Muscle layer of colon (tissue), 2 donors: ENCODE measurements around the gene HPCA.

Experiments
- H3K27ac ChIP-seq: one replicate; pipeline ENCODE4 v1.7.0; 2013; ENCODE audit warnings: low read depth, mild to moderate bottlenecking, low read length, moderate library complexity
- H3K27me3 ChIP-seq, 2 donors: one replicate each; pipeline ENCODE4 v1.7.0; 2013; ENCODE audit warnings: low read length in 2 of 2, mild to moderate bottlenecking in 2 of 2; ENCODE audit not compliant: insufficient read depth in 2 of 2, control insufficient read depth in 1 of 2
- H3K36me3 ChIP-seq: one replicate; pipeline ENCODE4 v1.7.0; 2013; ENCODE audit warnings: mild to moderate bottlenecking, low read length; ENCODE audit not compliant: insufficient read depth
- H3K4me1 ChIP-seq: one replicate; pipeline ENCODE4 v1.7.0; 2013; ENCODE audit warnings: mild to moderate bottlenecking, low read length; ENCODE audit not compliant: insufficient read depth
- H3K4me3 ChIP-seq, 2 donors: one replicate each; pipeline ENCODE4 v1.7.0; 2013; ENCODE audit warnings: low read length in 2 of 2, low read depth in 1 of 2, mild to moderate bottlenecking in 1 of 2, moderate library complexity in 1 of 2
- H3K9ac ChIP-seq: one replicate; pipeline ENCODE4 v1.7.0; 2013; ENCODE audit warnings: low read length
- H3K9me3 ChIP-seq: one replicate; pipeline ENCODE4 v1.7.0; 2013; ENCODE audit warnings: mild to moderate bottlenecking, low read length
- donor health status: abdominal sarcoma.
- donor health status: Adenocarcinoma of cecum.

HPCA gene

GRCh38 chr1:32931760-32932159 is 45.5 kb downstream of the HPCA start:
- H3K36me3 ChIP-seq: peaks cover 11% of the 10 kb centered on the region
- no peak overlapping the region for H3K9ac ChIP-seq
- no peaks in the 10 kb centered on the region for H3K27me3 ChIP-seq
- no peak overlapping the region for H3K4me3 ChIP-seq
- H3K9me3 ChIP-seq: no peaks in the 10 kb centered on the region
- no peak overlapping the region for H3K27ac ChIP-seq
- peaks cover 5% of the 10 kb centered on the region for H3K4me1 ChIP-seq

DNA sequence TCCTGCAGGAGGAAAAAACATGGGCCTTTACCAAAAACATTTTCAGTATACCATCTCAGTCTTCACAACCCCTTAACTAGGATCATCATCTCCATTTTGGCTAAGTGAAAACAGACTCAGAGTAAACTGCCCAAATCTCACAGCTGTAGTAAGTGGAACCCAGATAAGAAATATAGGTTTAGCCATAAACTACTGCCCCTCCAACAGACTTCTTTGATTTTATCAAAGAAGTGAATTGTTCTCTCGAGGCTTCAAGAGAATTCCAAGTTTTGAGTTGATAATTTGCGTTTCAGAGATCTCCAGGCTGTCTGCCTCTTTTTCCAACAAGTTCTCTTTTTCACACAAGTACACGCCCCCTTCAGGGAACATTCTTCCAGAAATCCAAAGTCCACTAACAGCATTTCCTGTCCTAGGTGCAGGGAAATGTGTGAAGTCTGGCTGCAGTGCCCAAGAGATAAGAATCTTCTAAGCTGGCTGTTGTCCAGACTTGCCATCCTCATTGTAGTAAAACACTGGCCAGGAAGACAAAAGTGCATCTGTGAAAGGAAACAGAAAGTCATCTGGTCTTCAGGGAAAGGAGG is 47.5 kb downstream of the HPCA start:
- Histone ChIP-seq H3K27me3 (no peaks in the 10 kb centered on the region), H3K9ac (no peak overlapping the region), H3K27ac (no peak overlapping the region)

GRCh38 chr1:32934535-32934934 is 48.2 kb downstream of the HPCA start:
- H3K27me3 ChIP-seq: no peaks in the 10 kb centered on the region
- no peak overlapping the region for H3K27ac ChIP-seq
- no peak overlapping the region for H3K9ac ChIP-seq
- peaks cover 5% of the 10 kb centered on the region for H3K4me1 ChIP-seq
- peaks cover 30% of the 10 kb centered on the region for H3K36me3 ChIP-seq
- H3K9me3 ChIP-seq: no peaks in the 10 kb centered on the region
- H3K4me3 ChIP-seq: no peak overlapping the region

More for the DNA sequence above, 47.5 kb downstream of the HPCA start:
- Histone ChIP-seq H3K4me3 (no peak overlapping the region), H3K4me1 (peaks cover 5% of the 10 kb centered on the region), H3K36me3 (peaks cover 30% of the 10 kb centered on the region), H3K9me3 (no peaks in the 10 kb centered on the region)

DNA sequence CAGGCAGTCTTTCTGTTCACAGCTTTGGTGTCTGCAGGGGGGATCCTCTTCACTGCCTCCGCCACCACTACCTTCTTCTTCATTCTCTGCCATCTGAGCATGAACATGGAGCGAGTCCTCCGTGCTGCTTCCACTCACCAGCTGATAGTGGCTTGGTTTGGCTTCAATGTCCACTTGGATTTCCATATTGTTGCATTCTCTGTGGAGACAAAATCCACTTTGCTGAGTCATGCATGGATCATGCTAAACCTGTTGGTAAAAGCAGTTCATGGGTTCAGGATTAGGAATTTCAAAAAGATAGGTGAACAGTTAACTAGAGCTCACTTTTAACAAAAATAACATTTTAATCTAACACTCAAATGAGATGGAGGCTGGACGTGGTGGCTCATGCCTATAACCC is 50.8 kb downstream of the HPCA start:
- Histone ChIP-seq H3K27me3 (no peaks in the 10 kb centered on the region), H3K9ac (no peak overlapping the region), H3K27ac (no peak overlapping the region), H3K4me1 (peaks cover 12% of the 10 kb centered on the region), H3K4me3 (no peak overlapping the region), H3K9me3 (no peaks in the 10 kb centered on the region), H3K36me3 (peaks cover 42% of the 10 kb centered on the region)

DNA sequence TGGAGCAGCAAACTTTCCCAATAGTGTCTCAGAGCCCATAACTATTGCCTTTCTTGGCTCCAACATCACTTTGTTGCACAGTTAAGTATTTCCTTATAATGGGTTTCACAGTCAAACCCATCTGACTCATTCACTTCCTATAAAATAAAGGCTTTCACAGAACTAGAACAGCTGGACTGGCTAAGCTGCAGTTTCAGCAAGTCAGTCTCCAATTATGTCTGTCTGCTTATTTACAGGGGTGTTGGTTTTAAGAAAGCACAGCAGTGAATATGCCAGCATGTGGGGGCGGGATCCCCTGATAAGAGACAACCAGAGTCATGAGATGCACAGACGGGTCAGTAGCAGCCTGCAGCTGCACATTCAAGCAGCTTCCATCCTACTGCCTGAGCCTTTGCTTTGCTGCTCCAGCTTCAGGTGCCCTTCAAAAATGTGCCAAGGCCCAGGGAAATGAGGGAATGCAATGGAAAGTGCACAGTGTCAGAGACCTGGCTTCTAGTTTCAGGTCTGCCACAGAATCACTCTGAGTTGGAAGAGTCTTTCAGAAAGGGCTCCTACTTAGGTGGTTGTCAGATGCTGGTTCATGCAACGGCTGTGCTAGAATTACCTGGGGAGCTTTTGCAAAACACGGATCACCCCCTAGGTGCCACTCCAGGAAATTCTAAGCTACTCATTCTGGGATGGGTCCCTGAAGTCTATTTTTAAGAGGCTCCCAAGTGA is 53.5 kb downstream of the HPCA start:
- Histone ChIP-seq H3K4me1 (peaks cover 7% of the 10 kb centered on the region), H3K27me3 (no peaks in the 10 kb centered on the region), H3K36me3 (peaks cover 59% of the 10 kb centered on the region), H3K9ac (no peak overlapping the region), H3K4me3 (no peak overlapping the region), H3K9me3 (no peaks in the 10 kb centered on the region), H3K27ac (no peak overlapping the region)

DNA sequence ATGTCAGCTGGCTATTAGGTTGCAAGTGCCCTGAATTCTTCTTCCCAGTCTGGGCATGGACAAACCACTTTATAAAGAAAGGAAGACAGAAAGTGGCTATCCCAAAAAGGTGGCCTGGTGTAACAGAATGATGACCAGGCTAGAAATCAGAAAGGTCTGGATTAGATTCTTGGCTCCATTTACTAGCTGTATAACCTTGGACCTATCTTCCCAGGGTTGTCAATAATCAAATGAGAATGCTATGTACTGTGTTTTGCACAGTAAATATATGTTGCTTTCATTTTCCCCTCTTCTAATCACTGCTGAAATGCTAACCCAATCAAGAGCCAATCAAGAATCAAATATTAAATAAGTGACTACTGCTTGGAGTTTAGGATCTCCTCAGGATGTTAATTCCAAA is 57.9 kb downstream of the HPCA start:
- no peak overlapping the region for H3K4me3 ChIP-seq
- no peak overlapping the region for H3K9ac ChIP-seq
- H3K27ac ChIP-seq: no peak overlapping the region
- peaks cover 51% of the 10 kb centered on the region for H3K36me3 ChIP-seq
- no peaks in the 10 kb centered on the region for H3K9me3 ChIP-seq
- H3K4me1 ChIP-seq: peaks cover 15% of the 10 kb centered on the region
- no peaks in the 10 kb centered on the region for H3K27me3 ChIP-seq
